NCI-H510A treated with DMSO at 0.1 percent for 48 hours (cell line): ENCODE measurements around the gene ITGA3.
"Not testable (repeated sequence)": the region's sequence is repeated elsewhere in the genome, so short reads cannot be mapped to it uniquely, and the experiment has no call there.

Experiments
- DNase-seq: peaks from one replicate; lab custom pipeline; 2025; lab: John Stamatoyannopoulos, UW

ITGA3 gene

DNA sequence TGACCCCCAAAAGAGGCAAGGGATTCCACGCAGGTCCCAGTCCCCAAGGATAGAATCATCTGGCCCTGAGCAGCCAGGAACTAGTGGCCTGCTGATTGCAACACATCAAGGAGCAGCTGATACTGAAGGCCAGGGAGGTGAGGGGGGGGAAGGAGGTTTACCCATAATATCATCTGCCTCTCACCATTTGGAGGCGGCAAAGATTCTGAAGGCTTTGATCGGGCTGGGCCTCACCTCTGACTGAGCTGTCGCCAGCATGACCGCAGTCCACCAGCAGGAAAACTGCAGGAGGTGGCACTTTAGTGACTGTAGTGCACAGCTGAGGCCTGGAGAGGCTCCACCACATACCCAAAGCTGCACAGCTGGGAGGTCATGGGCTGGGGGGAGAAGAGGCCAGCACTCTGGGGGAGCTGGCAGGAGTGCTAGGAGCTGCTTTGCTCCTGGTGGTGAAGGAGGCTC, 20.5 kb upstream of the ITGA3 start:
- DNase-seq = peak; percentile 57

DNA sequence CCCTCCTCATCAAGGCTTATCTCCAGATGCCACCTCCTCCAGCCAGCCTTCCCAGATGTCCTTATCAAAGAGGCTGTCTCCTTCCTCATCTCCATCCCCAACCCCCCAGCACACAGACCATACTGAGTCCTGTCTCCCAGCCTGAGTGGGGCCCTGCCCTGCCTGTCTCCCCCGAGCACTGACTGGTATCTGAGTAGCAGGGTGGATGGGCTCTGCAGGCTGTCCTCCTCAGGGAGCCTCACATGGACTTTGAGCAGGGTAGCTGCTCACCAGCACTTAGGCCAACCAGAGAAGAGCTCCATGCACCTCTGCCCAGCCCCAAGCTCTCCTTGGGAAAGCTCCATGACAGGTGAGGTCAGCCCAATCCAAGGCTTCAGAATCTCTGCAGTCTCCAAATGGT, 20.0 kb upstream of the ITGA3 start:
- DNase-seq = no peak

DNA sequence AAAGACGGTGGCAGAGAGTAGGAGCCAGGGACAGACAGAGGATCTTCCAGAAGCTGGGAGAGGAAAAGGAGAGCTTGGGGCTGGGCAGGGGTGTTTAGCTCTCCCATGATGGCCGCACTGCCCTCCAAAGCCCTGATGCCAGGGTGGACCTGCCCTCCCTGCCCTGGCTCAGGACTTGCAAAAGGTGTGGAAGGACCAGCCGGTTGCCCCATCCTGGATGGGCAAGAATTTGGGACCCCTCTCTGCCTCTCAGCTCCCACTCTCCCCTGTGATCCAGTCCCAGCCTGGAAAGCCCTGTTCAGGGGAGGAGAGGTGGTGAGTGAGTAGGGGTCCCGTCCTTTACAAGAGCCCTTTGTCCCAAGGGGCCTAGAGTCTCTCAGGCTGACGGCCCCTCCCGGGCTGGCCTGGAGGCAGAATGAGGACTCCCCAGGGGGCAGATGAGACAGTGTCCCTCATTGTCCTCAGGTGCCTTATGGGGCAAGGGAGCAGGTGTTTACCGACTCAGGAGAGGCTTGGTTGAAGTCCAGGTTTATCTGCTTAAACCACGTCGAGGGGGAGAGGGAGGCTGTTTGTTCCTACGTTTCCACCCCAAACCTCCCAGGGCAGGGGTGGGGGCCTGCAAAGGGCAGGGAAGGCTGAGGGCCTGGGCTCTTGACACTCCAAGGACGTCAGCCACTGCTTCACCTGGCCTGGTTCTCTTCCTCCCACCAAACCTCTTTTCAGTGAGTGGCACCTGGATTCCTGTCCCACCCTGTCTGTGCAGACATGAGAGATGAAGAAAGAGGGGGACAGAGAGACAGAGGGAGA, 19.3 kb upstream of the ITGA3 start:
- no peak for DNase-seq

DNA sequence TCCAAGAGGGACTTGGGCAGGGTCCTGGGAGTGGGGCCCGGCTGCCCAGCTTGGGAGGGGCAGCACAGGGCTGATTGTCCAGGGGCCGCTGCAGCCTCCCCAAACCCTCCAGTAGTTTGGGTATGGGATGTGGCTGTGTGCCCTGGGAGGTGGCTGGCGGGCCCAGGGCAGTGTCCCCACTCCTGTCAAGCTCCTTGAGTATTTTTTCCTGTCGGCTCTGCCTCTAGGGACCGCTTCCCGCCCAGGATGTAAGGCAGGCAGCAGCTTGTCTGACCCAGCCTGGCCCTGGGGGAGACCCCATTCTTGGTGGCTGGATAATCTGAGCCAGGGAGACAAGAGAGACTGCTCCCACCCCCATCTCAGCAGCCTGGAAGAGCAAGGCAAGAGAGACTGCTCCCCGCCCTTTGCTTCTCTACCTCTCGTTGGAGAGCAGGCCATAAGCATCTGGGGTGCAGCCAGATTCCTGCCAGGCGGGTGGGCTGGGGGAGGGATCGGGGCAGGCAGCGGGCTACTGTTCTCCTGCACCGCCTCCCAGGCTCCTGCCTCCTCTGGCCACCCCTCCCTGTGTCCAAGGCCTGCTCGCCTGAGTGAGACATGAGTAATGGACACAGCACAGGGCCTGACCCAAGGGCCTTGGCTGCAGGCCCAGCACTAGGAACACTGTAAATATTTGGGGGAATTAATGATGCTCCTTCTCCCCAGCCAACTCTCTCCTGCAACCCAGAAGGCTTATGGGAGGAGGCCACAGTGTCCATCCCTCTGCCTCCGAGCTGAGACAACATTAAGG, 18.4 kb upstream of the ITGA3 start:
- DNase-seq = no peak

DNA sequence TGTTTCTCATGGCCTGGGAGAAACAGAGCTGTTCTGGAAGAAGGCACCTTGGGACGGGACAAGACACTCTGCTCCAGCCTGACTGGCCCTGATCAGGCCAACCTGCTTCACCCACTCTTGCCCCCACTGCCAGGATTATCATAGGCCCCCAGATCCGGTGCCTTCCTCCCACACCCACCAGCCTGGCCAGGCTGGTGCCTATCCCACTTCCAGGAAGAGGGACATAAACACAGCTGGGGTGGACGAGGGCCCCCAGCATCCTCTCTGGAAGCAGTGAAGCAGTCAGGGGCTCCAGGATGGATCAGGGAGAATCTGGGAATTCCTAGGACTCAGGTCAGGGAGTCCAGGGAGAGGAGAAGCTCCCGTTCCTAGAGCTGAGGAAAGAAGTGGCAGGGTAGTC, 16.9 kb upstream of the ITGA3 start:
- DNase-seq = no peak

DNA sequence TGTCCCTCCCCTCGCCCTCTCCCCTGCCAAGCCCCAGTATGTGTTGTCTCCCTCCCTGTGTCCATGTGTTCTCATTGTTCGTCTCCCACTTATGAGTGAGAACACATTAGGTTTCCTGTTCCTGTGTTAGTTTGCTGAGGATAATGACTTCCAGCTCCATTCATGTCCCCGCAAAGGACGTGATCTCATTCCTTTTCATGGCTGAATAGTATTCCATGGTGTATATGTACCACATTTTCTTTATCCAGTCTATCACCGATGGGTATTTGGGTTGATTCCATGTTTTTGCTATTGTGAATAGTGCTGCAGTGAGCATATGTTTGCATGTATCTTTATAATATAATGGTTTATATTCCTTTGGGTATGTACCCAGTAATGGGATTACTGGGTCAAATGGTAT, 15.4 kb upstream of the ITGA3 start:
- not testable (repeated sequence) for DNase-seq

DNA sequence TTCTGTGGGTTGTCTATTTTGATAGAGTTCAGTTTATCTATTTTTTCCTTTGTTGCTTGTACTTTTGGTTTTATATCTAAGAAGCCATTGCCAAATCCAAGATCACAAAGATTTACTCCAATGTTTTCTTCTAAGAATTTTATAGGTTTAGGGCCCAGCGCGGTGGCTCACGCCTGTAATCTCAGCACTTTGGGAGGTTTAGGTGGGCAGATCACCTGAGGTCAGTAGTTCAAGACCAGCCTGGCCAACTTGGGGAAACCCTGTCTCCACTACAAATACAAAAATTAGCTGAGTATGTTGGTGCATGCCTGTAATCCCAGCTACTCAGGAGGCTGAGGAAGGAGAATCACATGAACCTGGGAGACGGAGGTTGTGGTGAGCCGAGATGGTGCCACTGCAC, 13.7 kb upstream of the ITGA3 start:
- no peak for DNase-seq

DNA sequence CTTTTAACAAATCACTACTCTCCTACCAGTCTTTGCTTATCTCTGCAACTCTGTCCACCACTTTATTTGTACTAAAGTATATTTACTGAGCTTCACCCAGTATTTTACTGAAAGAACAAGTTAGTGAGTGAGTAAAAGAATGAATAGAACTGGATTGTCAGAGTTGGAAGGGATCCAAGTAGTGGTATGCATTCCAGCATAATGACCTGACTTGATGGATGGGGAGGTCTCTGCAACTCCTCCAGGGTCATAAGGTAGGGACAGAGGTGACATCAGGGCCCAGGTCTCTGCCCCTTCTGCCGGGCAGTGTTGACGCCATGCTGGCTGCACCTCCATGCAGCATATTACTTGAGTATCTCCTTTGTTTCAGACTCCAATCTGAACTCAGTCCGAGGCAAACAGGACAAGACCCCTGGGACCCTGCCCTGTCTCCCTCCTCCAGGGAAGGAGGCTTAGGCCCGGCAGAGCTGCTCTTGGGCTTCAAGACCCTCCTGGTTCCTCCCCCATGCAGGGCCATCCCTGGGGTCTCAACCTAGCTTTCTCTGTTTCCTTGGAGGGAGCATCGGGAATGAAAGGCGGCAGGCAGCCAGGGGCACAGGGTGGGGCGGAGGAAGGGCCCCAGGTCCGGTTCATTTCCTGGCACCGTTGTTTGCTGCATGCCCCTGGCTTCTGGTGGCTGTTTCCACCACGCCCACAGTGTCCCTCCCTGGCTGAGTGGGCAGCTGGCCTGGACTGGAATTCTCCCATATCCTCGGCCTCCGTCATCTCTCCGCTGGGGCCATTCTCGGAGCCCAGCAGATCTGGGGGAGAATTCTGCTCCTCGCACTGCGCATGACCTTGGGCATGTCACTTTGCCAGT, 12.4 kb upstream of the ITGA3 start:
- DNase-seq = no peak

DNA sequence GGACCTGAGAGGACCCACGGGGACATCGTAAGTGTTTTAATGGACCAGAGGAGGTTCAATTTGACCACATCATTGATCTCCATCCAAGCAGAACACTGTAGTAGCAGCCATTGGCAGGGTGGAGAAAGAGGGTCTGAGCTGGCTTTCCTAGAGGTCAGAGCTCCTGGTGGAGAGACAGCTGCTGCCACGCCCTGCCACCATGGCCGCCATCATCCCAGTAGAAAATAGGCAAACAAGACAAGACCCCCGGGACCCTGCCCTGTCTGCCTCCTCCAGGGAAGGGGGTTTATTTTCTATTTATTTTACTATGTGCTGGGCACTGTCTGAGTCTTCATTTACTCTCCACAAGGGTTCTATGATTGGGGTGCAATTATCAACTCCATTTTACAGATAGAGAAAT, 11.4 kb upstream of the ITGA3 start:
- DNase-seq = no peak

DNA sequence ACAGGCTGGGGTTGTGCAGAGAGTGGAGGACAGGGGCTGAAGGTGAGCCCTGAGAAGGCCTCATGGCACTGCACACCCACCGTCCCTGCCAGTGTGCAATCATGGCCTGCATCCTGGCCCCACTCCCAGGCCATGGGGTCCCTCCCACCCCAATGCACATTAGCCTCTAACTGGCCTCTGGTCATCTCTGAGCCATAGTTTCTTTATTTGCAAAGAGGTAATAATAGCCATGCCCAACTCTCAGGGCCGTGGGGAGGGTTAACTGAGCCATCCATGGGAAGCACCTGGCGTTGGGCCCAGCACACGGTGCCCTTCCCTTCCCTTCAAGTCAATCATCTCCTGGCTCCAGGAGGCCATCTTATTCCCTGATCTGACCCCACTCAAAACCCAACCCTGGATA, 10.8 kb upstream of the ITGA3 start:
- no peak for DNase-seq

DNA sequence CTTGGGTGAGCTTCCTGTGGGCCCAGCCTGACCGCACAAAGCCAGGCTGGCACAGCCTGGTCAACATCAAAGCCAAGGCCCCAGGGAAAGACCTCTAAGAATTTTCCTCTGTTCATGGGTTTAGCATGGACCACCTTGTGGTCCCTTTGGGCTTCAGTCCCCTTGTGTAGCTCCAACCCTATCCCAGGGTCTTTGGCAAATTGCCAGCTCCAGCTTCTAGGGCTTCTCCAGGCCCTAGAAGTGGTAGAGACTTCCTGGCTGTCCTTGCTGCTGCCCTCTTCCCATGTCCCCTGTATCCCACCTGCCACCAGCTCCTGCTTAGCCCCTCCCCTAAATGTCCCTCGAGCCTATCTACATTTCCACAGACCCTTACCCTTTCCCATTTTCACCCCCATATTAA, 9.7 kb upstream of the ITGA3 start:
- no peak for DNase-seq

DNA sequence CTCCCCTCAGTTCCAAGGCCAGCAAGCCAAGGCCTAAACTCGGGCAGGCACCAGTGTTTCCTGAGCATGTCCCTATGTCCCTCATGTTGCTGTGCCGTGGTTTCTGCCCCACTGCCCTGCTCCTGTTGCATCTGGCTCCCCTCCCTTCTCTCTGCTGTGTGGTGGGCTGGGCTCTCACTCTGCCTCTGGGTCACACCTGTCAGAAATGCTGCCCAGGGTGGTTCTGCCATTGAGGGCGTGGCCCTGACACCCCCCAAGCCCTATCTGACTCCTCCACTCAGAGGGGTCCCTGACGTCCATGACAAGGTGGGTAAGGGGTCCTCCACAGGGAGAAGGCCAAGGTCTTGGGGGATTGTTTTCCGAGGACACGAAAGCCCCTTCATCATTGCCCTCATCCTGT, 9.2 kb upstream of the ITGA3 start:
- no peak for DNase-seq

DNA sequence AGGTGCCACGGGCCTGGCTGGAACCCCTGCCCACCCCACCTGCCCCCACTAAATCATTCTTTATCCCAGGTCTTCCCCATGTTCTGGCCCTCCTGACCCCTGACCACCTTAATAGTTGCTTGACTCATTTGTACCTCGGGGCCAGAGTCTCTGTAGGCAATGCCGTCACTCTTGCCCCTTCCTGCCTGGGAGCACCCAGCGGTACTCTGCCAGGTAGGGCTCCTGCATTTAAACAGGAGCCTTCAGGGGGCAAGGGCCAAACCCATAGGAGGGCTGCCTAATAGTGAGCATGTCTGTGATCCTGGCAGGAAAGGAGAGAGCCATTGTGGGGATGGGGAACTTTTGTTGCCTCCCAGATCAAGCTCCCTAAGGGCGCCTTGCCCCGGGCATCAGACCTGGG, 8.8 kb upstream of the ITGA3 start:
- no peak for DNase-seq

DNA sequence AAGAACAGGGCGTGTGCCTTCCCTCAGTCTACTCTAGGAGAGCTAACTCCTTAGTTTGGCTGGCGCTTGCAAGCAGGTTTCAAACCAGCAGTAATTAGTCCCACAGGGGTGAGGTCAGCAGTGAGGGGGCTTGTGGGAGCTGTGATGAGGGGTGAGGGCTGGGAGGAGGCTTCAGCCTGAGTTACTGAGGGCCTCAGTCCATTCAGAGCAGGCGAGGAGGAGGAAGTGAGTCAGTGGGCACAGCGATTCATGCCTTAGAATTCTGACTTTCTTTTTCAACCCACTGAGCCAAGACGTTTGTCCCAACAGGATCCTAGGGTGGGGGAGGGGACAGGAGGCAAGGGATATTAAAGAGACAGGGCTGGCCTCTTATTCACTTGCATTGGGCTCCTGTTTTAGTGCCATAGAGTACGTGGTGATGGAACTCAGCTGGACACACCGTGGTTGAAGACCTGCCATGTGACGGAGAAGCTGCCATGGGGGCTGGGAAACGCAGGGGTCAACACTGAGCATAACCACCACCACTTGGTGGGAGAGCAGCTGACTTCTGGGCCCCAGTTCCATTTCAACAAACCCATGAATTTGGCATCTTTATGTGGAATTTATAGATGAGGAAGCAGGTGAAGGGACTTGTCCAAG, 8.3 kb upstream of the ITGA3 start:
- no peak for DNase-seq

DNA sequence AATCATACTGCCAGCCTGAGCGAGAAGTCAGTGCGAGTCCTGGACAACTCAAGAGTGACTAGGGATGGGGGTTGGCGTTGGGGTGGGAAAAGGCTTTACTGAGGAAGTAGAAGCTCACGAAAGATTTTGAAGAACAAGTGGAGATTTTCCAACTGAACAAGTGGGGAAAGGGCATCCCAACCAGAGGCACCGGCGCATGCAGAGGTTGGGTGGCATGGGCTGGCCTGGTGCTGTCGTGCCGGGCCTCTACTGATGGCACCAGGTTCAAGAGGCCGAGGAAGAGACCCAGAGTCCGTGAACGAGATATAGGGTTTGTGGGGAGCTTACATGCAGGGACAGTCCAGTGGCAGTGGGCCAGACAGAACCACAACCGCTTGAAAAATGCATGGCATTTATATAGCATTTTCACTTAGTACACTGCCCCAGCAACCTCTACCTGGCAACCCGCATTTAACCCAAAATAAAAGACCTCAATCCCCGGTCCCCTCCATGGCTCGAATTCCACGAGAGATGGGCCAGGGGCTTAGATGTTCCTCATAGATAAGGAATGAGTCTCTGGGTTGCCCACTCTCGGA, 7.7 kb upstream of the ITGA3 start:
- no peak for DNase-seq

DNA sequence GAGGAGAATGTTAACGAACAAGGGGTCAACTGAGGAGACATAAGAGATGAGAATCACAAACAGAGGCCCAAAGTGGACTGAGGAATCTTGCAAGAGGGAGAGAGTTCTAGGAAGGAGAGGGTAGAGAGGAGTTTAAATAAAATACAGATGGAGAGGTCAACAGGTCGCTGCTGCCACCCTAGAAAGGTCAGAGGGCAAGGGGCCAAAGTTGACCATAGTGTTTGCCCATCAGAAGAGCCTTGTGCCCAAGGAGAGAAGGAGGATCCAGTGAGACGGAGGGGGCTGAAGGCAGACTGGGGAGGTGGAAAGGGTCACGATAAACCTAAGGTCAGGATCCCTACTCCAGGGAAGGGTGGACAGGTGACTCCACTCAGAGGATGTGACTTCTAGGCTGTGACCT, 6.9 kb upstream of the ITGA3 start:
- DNase-seq = no peak

DNA sequence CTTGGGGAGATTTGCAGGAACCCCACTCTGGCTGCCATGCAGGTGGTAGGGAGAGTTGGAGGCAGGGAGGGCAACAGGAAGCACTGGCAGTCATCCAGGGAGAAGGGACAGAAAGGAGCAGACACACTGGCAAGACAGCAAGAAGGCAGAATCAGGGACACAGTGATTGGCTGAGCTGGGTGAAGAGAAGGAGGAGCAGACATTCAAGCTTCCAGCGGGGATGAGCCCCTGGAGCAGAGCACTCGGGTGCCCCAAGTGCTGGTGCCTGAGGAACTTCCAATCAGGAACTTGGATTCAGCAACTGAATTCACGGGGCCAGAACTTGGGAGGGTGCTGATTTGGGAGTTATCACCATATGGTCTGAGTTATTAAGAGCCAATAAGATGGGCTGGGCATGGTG, 6.3 kb upstream of the ITGA3 start:
- peak; percentile 6 for DNase-seq

DNA sequence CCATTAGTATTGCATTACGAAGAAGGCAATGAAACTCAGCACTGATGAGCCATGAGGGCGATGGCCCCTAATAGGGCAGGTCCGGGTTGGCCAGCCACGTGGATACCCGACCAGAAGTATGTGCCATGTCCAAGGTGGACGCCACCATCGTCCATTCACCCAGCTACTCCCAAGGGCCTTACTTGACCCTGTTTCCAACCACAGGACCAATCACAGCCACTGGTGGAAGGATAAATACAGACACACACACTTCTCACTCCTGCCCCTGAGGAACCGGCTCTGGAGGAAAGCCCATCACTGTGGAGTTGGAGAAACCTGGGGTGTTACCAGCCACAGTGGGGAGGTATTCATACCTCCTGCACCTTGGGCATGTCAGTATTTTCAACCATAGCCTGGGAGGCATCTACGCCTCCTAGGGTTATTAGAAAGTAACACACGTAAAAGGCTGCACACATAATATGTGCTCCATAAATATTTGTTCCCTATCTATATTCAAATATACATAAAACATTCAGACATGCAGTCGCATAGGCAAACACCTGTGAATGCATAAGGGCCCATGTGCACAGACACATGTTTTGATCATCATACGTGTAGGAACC, 5.4 kb upstream of the ITGA3 start:
- DNase-seq = no peak

DNA sequence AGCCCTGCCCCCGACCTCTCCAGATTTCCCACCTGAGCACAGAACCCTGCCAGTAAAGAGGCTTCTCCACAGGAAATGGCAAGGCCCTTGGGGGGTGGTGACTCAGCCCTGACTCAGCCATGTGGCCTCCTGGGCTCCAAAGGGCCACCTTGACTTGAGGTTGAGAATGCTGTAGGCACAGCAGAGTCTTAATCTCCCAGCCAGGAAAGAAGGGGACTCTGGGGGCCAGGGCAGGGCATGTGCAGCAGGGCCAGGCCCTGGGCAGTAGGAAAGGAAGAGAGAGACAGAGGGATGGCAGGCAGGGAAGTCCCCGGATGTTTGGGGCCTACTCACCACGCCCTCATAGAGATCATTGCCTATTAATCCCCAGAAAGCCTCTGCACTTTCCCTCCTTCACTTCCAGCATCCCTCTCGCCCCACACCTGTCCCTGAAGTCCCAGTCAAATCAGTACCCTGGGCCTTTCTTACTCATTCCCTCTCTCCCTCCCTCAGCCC, 4.8 kb upstream of the ITGA3 start:
- DNase-seq = peak; percentile 45

DNA sequence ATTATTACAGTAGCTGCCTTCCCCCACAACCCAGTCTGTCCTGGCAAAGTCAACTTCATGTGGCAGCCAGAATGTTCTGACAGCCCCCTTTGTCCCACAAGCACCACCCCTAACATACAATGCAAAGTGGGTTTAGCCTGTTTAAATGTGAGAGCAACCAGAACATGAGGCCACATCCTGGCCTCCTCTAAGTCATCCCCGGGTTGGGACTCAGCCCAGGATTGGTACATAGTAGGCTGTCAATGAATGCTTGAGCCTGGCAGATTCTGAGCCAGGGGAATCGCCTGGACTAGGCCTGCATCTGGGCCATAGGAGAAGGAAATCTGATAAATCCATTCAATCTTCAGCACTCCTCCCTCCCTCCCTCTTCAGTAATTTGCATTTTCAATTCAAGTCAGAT, 4.3 kb upstream of the ITGA3 start:
- DNase-seq = peak; percentile 38

DNA sequence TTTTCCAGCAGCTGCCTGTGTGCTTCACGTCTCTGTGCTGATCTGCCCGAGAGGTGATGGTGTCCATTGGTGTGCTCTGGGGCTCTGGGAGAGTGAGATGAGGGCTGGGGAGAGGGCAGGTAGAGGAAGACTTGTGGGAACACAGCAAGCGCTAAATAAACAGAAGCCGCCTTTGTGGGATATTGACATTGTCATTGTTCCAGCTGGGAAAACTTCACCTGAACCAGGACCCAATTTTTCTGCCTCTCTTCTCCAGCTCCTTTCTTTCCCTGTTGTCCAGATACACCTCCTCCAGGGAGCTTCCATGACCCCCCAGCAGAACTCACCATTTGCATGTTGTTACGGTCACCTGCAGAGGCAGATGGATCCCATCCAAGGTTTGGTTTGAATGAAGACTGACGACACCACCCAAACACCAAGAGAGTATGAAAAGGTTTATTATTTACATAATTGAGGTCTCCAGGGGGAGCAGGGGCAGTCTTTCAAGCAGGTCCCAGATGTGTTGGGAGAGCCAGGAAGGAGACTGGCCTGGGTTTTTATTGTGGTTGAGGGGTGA, 3.6 kb upstream of the ITGA3 start:
- DNase-seq = peak; percentile 78
